Stimulated activated effector memory CD8-positive, alpha-beta T cell treated with anti-CD3 and anti-CD28 coated beads, Interleukin-12 subunit alpha, Interleukin-12 subunit beta, amount 100 ng/mL, for 72 hours (primary cell): Measurements from ENCODE around the gene MYH7B.

Experiments used
- ATAC-seq: fragments of 150-1000 bp; cut with Tn5 transposase; 2 replicates; pipeline ENCODE4 v1.10.0; 2021
- DNase-seq, 2 donors: peaks; one replicate each; pipeline ENCODE4 v3.0.0; 2021 to 2022; ENCODE audit warnings: low spot score in 2 of 2
- H3K27ac Mint-ChIP-seq: one replicate; pipeline ENCODE4 v1.8.0; 2022; ENCODE audit warnings: mild to moderate bottlenecking, mixed read lengths
- H3K36me3 Mint-ChIP-seq: one replicate; pipeline ENCODE4 v1.8.0; 2022; ENCODE audit warnings: mild to moderate bottlenecking, mixed read lengths
- H3K4me1 Mint-ChIP-seq: one replicate; pipeline ENCODE4 v1.8.0; 2022; ENCODE audit warnings: mixed read lengths
- H3K4me3 Mint-ChIP-seq: one replicate; pipeline ENCODE4 v1.8.0; 2022; ENCODE audit warnings: mild to moderate bottlenecking, mixed read lengths
- H3K9me3 Mint-ChIP-seq: one replicate; pipeline ENCODE4 v1.8.0; 2022; ENCODE audit warnings: mixed read lengths

Gene MYH7B

DNA sequence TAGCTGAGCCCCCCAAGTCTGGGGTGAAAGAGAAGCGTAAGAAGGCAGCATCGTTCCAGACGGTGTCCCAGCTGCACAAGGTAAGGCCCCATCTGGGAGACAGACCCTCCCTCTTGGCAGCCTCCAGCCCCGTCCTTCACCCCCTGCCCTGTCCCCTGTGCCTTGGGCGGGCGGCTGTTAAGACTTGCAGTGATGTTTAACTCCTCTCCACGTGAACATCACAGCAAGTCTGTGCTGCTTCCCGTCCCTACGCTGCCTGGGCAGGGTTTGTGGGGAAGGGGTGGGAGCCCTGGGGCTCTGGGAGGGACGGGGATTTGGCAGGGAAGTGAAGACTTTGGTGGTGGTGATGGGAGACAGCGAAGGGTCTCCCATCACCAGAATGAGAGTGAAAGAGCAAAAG lies 34.6 kb downstream of the MYH7B start:
- H3K27ac Mint-ChIP-seq: no peak overlapping the region
- no peaks in the 10 kb centered on the region for H3K9me3 Mint-ChIP-seq
- H3K36me3 Mint-ChIP-seq: no peaks in the 10 kb centered on the region
- H3K4me1 Mint-ChIP-seq: no peaks in the 10 kb centered on the region
- DNase-seq (no peak), ATAC-seq (no peak)
- H3K4me3 Mint-ChIP-seq: no peak overlapping the region

GRCh38 chr20:34990661-34991214 lies 35.1 kb downstream of the MYH7B start:
- peaks cover 3% of the 10 kb centered on the region for H3K36me3 Mint-ChIP-seq
- peak overlapping the region; percentile 18 for H3K27ac Mint-ChIP-seq
- no peak overlapping the region for H3K4me3 Mint-ChIP-seq
- H3K4me1 Mint-ChIP-seq: no peaks in the 10 kb centered on the region
- no peak for DNase-seq
- ATAC-seq: no peak
- no peaks in the 10 kb centered on the region for H3K9me3 Mint-ChIP-seq

DNA sequence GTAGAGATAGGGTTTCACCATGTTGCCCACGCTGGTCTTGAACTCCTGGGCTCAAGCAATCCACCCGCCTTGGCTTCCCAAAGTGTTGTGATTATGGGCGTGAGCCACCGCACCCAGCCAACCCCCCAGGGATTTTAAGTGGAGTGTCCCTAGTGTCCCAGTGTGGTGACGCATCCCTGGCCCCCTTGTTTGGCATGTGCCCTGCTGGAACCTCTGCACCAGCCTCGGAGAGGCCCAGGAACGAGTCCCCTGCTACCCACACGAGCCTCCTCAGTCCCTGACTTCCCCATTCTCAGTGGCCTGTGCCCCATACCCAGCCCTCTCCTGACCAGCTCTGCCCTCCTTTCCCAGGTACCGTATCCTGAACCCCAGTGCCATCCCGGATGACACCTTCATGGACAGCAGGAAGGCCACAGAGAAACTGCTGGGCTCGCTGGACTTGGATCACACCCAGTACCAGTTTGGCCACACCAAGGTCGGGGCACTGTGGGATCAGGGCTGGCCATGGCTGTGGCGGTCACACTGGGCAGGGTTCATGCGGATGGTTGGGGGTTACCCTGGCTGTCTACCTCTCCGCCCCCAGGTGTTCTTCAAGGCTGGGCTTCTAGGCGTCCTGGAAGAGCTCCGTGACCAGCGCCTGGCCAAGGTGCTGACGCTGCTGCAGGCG lies 37.2 kb downstream of the MYH7B start:
- Mint-ChIP-seq H3K27ac (no peak overlapping the region), H3K4me1 (peaks cover 6% of the 10 kb centered on the region), H3K4me3 (no peak overlapping the region), H3K36me3 (peaks cover 12% of the 10 kb centered on the region), H3K9me3 (no peaks in the 10 kb centered on the region)
- no peak for DNase-seq
- ATAC-seq: no peak

DNA sequence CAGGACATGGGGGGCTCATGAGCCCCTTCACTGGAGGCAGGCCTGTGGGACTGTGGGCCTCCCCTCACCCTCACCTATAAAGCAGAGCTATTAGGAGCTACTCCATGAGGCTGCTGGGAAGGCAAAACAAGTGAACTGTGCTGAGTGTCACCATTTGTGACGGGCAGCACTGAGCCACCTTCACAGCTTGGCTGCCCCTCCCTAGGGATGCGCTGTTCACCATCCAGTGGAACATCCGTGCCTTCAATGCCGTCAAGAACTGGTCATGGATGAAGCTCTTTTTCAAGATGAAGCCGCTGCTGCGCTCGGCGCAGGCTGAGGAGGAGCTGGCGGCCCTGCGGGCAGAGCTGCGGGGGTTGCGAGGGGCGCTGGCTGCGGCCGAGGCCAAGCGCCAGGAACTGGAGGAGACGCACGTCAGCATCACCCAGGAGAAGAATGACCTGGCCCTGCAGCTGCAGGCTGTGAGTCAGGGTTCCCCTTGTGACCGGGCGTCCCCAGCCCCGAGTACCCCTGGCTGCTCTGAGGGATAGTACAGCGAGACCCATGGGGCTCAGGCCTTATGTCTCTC lies 38.4 kb downstream of the MYH7B start:
- DNase-seq (no peak), ATAC-seq (no peak)
- no peaks in the 10 kb centered on the region for H3K9me3 Mint-ChIP-seq
- peaks cover 18% of the 10 kb centered on the region for H3K36me3 Mint-ChIP-seq
- H3K4me3 Mint-ChIP-seq: no peak overlapping the region
- H3K27ac Mint-ChIP-seq: no peak overlapping the region
- peaks cover 18% of the 10 kb centered on the region for H3K4me1 Mint-ChIP-seq

- Mint-ChIP-seq H3K4me3 (no peak overlapping the region), H3K36me3 (peaks cover 18% of the 10 kb centered on the region), H3K9me3 (no peaks in the 10 kb centered on the region)
Observed at GRCh38 chr20:34994509-34995131, 39.0 kb downstream of the MYH7B start.

GRCh38 chr20:34995192-34995591 lies 39.5 kb downstream of the MYH7B start:
- no peak for DNase-seq
- ATAC-seq: no peak
- no peak overlapping the region for H3K4me3 Mint-ChIP-seq
- H3K27ac Mint-ChIP-seq: no peak overlapping the region
- peaks cover 18% of the 10 kb centered on the region for H3K36me3 Mint-ChIP-seq
- H3K9me3 Mint-ChIP-seq: no peaks in the 10 kb centered on the region
- peaks cover 19% of the 10 kb centered on the region for H3K4me1 Mint-ChIP-seq

More at GRCh38 chr20:34994509-34995131, 39.0 kb downstream of the MYH7B start:
- ATAC-seq (no peak), DNase-seq (no peak)
- H3K4me1 Mint-ChIP-seq: peaks cover 19% of the 10 kb centered on the region
- H3K27ac Mint-ChIP-seq: no peak overlapping the region

GRCh38 chr20:34995696-34996095 lies 40.0 kb downstream of the MYH7B start:
- Mint-ChIP-seq H3K27ac (peak overlapping the region; percentile 84), H3K36me3 (peaks cover 19% of the 10 kb centered on the region), H3K4me3 (no peak overlapping the region), H3K4me1 (peaks cover 21% of the 10 kb centered on the region), H3K9me3 (no peaks in the 10 kb centered on the region)
- ATAC-seq (no peak), DNase-seq (no peak)

DNA sequence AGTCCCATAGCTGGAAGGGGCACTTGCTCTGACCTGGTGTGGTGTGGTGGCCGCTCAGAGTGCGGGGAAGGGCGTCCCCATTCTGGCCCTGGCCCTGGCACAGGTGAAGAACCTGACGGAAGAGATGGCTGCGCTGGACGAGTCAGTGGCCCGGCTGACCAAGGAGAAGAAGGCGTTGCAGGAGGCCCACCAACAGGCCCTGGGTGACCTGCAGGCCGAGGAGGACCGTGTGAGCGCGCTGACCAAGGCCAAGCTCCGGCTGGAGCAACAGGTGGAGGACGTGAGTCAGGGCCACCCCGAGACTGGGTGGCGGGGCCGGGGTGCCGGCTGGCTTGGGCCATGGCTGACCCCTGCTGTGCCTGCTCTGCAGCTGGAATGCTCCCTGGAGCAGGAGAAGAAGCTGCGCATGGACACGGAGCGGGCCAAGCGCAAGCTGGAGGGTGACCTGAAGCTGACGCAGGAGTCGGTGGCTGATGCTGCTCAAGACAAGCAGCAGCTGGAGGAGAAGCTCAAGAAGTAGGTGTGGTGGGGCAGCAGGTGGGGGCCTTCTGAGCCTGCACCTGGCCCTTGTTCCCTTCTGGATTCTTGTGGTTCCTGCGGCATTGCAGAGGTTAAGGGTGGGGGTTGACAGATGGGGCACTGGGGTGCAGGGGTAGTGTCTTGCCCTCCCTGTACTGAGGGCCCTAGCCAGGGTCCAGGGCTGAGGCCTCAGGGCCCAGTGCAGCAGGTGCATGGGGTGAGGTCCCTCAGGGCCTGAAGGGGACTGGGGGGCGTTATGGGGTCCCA lies 40.8 kb downstream of the MYH7B start:
- ATAC-seq (no peak), DNase-seq (no peak)
- Mint-ChIP-seq H3K36me3 (peaks cover 25% of the 10 kb centered on the region), H3K4me1 (peaks cover 24% of the 10 kb centered on the region), H3K27ac (peak overlapping the region; percentile 84), H3K4me3 (no peak overlapping the region), H3K9me3 (no peaks in the 10 kb centered on the region)

DNA sequence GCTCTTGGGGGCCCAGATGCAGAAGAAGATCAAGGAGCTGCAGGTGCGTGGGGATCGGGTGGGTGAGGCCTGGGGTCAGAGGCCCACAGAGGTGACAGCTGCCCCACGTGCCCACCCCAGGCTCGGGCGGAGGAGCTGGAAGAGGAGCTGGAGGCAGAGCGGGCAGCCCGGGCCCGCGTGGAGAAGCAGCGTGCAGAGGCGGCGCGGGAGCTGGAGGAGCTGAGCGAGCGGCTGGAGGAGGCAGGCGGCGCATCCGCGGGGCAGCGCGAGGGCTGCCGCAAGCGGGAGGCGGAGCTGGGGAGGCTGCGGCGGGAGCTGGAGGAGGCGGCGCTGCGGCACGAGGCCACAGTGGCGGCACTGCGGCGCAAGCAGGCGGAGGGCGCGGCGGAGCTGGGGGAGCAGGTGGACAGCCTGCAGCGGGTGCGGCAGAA lies 41.5 kb downstream of the MYH7B start:
- H3K4me1 Mint-ChIP-seq: peaks cover 24% of the 10 kb centered on the region
- peak overlapping the region; percentile 84 for H3K27ac Mint-ChIP-seq
- ATAC-seq (peak; percentile 41), DNase-seq (no peak)
- H3K36me3 Mint-ChIP-seq: peaks cover 32% of the 10 kb centered on the region
- peak overlapping the region; percentile 10 for H3K4me3 Mint-ChIP-seq
- no peaks in the 10 kb centered on the region for H3K9me3 Mint-ChIP-seq

DNA sequence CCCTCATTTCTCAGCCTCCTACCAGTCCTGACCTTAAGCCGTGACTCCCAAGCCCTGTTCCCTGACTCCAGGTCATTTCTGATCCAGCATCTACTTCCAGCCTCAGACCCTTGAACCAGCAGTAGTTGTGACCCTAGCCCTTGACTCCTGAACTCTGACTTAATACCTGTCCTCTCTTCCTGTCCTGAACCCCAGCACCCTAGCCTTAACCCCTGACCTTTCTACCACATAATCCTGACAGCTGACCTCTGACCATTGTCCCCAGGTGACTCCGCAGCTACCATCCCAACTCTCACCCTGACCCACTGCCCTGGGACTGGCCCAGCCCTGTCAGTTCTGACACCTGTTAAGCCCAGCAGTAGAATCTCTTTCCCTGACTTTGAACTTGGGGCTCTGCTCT lies 42.1 kb downstream of the MYH7B start:
- ATAC-seq: no peak
- peak overlapping the region; percentile 84 for H3K27ac Mint-ChIP-seq
- peak overlapping the region; percentile 10 for H3K4me3 Mint-ChIP-seq
- H3K9me3 Mint-ChIP-seq: no peaks in the 10 kb centered on the region
- no peak for DNase-seq
- H3K36me3 Mint-ChIP-seq: peaks cover 32% of the 10 kb centered on the region
- peaks cover 24% of the 10 kb centered on the region for H3K4me1 Mint-ChIP-seq

GRCh38 chr20:34998331-34998950 lies 42.8 kb downstream of the MYH7B start:
- DNase-seq: no peak
- Mint-ChIP-seq H3K4me1 (peaks cover 24% of the 10 kb centered on the region), H3K27ac (peak overlapping the region; percentile 84), H3K9me3 (no peaks in the 10 kb centered on the region), H3K36me3 (peaks cover 36% of the 10 kb centered on the region), H3K4me3 (peak overlapping the region; percentile 10)
- ATAC-seq: no peak

DNA sequence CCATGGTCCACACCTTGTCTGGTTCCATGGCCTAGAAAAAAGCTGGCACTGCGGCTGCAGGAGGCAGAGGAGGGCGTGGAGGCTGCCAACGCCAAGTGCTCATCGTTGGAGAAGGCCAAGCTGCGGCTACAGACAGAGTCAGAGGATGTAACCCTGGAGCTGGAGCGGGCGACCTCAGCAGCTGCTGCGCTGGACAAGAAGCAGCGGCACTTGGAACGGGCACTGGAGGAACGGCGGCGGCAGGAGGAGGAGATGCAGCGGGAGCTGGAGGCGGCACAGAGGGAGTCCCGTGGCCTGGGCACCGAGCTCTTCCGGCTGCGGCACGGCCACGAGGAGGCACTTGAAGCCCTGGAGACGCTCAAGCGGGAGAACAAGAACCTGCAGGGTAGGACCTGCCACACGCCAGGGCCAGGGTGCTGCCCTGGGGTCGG lies 43.4 kb downstream of the MYH7B start:
- H3K9me3 Mint-ChIP-seq: no peaks in the 10 kb centered on the region
- peaks cover 24% of the 10 kb centered on the region for H3K4me1 Mint-ChIP-seq
- no peak overlapping the region for H3K4me3 Mint-ChIP-seq
- H3K27ac Mint-ChIP-seq: peak overlapping the region; percentile 34
- peaks cover 38% of the 10 kb centered on the region for H3K36me3 Mint-ChIP-seq
- no peak for DNase-seq
- ATAC-seq: no peak

DNA sequence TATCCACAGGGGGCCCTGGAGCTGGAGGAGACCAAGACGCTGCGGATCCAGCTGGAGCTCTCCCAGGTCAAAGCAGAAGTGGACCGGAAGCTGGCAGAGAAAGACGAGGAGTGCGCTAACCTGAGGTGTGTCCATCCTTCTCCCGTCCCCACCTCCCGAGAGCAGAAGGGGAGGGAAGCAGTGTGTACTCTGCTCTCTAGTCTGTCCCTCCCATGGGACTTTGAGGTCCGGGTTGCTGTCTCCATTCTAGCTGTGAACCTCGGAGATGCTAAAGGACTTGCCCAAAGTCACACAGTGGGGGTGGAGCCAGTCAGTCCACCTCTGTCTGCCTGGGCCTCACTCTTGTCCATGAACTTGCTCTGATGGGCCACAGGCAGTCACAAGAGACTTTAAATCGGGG lies 44.1 kb downstream of the MYH7B start:
- ATAC-seq (no peak), DNase-seq (no peak)
- Mint-ChIP-seq H3K36me3 (peaks cover 44% of the 10 kb centered on the region), H3K27ac (no peak overlapping the region), H3K4me3 (no peak overlapping the region), H3K9me3 (no peaks in the 10 kb centered on the region), H3K4me1 (peaks cover 24% of the 10 kb centered on the region)

DNA sequence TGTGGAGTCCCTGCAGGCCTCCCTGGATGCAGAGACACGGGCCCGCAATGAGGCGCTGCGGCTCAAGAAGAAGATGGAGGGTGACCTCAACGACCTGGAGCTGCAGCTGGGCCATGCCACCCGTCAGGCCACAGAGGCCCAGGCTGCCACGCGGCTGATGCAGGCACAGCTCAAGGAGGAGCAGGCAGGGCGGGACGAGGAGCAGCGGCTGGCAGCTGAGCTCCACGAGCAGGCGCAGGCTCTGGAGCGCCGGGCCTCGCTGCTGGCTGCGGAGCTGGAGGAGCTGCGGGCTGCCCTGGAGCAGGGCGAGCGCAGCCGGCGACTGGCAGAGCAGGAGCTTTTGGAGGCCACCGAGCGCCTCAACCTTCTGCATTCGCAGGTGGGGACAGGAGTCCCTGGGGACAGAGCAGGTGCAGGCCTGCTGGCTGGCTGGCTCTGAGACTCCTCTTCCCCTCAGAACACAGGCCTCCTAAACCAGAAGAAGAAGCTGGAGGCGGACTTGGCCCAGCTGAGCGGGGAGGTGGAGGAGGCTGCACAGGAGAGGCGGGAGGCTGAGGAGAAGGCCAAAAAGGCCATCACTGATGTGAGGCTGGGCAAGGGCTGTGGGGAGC lies 44.7 kb downstream of the MYH7B start:
- DNase-seq: no peak
- H3K27ac Mint-ChIP-seq: peak overlapping the region; percentile 76

More for the DNA sequence above, 44.7 kb downstream of the MYH7B start:
- H3K9me3 Mint-ChIP-seq: no peaks in the 10 kb centered on the region
- H3K4me3 Mint-ChIP-seq: no peak overlapping the region
- no peak for ATAC-seq
- peaks cover 51% of the 10 kb centered on the region for H3K36me3 Mint-ChIP-seq
- H3K4me1 Mint-ChIP-seq: peaks cover 24% of the 10 kb centered on the region
